ENCODE measurements around the gene TMC3. TPM values are rescaled to one million over a fixed set of nuclear protein-coding genes. Genes with fewer than 3 reads are reported as not detected.

TMC3 gene
- total RNA-seq, 4 donors from 2014 or later, result 0.32 TPM; not detected in 3

DNA sequence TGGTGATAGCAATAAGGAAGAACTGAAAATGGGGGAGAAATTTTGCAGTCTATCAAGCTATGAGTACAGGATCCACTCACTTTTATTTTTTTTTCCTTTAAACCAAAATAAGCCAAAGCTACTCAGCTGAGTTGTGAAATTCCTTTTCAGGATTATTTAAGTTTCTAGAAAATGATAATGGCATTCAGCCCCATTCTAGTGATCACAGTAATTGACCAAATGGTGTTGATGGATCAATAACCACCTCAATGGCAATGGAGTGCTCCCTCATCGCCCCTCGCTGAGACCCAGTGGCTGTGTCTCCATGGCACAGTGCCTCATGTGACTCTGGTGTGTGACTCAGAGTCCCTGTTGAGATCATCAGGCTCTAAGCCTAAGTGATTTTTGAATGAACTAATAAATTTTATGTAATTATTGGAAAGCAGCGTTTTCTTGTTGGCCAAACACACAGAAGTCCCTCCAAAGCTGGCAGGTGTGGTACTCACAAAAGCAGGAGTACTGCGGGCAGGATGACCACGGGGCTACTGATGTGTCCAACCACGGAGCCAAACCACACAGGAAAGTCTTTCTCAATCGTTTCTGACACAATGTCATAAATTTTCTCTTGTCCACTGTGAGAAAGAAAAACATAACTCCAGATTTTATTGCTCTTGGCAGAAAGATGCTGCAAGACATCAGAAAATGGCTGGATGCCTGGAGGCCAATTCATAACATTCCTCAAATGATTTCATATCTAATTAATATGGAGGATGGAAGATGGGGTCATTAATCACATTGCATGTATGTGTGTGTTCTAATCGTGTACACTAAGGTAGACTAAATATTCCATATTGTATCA, 35.6 kb downstream of the TMC3 start:
- peak; percentile 44 for DNase-seq (ENCODE audit: low spot score)
- no peak for TF ChIP-seq CTCF (IDR thresholded peaks at IDR 0.05)
- peak; percentile 74 for ATAC-seq (ENCODE audit: low FRiP score)

GRCh38 chr15:81337713-81338157, 36.3 kb downstream of the TMC3 start:
- no peak for DNase-seq (ENCODE audit: low spot score)
- no peak for ATAC-seq (ENCODE audit: low FRiP score)
- TF ChIP-seq CTCF (IDR thresholded peaks at IDR 0.05), result no peak

GRCh38 chr15:81337241-81337640, 36.8 kb downstream of the TMC3 start:
- ATAC-seq (ENCODE audit: low FRiP score), result no peak
- DNase-seq (ENCODE audit: low spot score), result no peak
- no peak for TF ChIP-seq CTCF (IDR thresholded peaks at IDR 0.05)

DNA sequence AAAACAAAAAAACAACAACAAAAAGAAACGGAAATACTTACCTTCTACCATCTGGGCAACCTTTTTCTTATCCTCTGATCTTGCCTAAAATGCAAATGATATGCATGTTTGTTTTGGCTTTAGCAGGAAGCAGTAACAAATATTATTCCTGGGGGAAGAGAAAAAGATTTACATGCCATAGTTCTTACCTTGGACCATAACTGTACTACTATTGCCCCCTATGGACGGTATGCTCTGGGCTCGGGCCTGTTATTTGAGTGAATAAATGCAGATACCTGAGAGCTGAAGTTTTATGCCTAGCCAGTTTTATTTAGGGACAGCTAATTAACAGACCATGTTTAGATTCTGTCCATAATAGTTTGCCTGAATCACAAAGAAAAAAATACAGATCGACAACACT, 37.4 kb downstream of the TMC3 start:
- no peak for TF ChIP-seq CTCF (IDR thresholded peaks at IDR 0.05)
- no peak for ATAC-seq (ENCODE audit: low FRiP score)
- DNase-seq (ENCODE audit: low spot score), result no peak

- ATAC-seq (ENCODE audit: low FRiP score), result no peak
- TF ChIP-seq CTCF (IDR thresholded peaks at IDR 0.05), result no peak
- DNase-seq (ENCODE audit: low spot score), result no peak
These were observed 38.4 kb downstream of the TMC3 start for GRCh38 chr15:81335631-81336030.

GRCh38 chr15:81334768-81335435, 39.1 kb downstream of the TMC3 start:
- no peak for ATAC-seq (ENCODE audit: low FRiP score)
- DNase-seq (ENCODE audit: low spot score), result no peak
- TF ChIP-seq CTCF (IDR thresholded peaks at IDR 0.05), result no peak
